ENCODE results near the gene GRPEL2.

GRPEL2 gene

GRCh38 chr5:149402291-149402690, 57.0 kb downstream of the GRPEL2 start:
- no peak overlapping the region for H3K4me3 ChIP-seq (ENCODE audit: low read depth, low read length)
- TF ChIP-seq CTCF (IDR thresholded peaks at IDR 0.05; ENCODE audit: control insufficient read depth, extremely low read depth, insufficient read depth): no peak
- DNase-seq (ENCODE audit: low read depth): no peak

All from LNCaP clone FGC (cell line).